ENCODE data around the gene GUCY2D.

- TF ChIP-seq EZH2 (IDR thresholded peaks at IDR 0.05; ENCODE audit: borderline replicate concordance, insufficient read depth, low read length, poor library complexity, severe bottlenecking) = no peak
- TF ChIP-seq TAF1 (IDR thresholded peaks at IDR 0.05; ENCODE audit: low read depth) = no peak
- TF ChIP-seq POLR2AphosphoS5 (IDR thresholded peaks at IDR 0.05) = no peak
- TF ChIP-seq, protein P1, sequence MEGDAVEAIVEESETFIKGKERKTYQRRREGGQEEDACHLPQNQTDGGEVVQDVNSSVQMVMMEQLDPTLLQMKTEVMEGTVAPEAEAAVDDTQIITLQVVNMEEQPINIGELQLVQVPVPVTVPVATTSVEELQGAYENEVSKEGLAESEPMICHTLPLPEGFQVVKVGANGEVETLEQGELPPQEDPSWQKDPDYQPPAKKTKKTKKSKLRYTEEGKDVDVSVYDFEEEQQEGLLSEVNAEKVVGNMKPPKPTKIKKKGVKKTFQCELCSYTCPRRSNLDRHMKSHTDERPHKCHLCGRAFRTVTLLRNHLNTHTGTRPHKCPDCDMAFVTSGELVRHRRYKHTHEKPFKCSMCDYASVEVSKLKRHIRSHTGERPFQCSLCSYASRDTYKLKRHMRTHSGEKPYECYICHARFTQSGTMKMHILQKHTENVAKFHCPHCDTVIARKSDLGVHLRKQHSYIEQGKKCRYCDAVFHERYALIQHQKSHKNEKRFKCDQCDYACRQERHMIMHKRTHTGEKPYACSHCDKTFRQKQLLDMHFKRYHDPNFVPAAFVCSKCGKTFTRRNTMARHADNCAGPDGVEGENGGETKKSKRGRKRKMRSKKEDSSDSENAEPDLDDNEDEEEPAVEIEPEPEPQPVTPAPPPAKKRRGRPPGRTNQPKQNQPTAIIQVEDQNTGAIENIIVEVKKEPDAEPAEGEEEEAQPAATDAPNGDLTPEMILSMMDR (IDR thresholded peaks at IDR 0.05; ENCODE audit: poor library complexity, severe bottlenecking) = no peak
- no peak for TF ChIP-seq EP300 (conservative IDR thresholded peaks at IDR 0.05; ENCODE audit: poor library complexity, severe bottlenecking)
- TF ChIP-seq SMC3 (conservative IDR thresholded peaks at IDR 0.05; ENCODE audit: poor library complexity) = no peak
These were observed 51.2 kb downstream of the GUCY2D start for GRCh38 chr17:8053600-8053999.

All from neural cell (in vitro differentiated cells).